Endothelial cell of umbilical vein (primary cell): ENCODE measurements around the gene FAM83F. TPM values are rescaled to one million over a fixed set of nuclear protein-coding genes. Genes with fewer than 3 reads are reported as not detected.

Experiments
- BruUV-seq: library from RNA; stranded (reverse); fragments of 400-500 nt; replicated peaks from 2 replicates; lab custom pipeline; 2021; lab: Mats Ljungman, UMichigan
- CTCF ChIA-PET: fragments of 300-600, 350-600 bp; sonication (Branson Sonifier 250); formaldehyde crosslinking; loops from one replicate; lab custom pipeline; 2021; ENCODE audit warnings: antibody characterized with exemption, inconsistent platforms; lab: Charles Lee
- POLR2A ChIA-PET: fragments of 300-600, 350-600 bp; sonication (Branson Sonifier 250); formaldehyde crosslinking; loops from one replicate; lab custom pipeline; 2021; ENCODE audit warnings: antibody characterized with exemption, inconsistent platforms; lab: Charles Lee
- DNase-seq: peaks from one replicate; pipeline ENCODE4 v3.0.0-alpha.2; 2011; ENCODE audit warnings: low read depth, low spot score
- FAIRE-seq: peaks from 2 replicates; lab custom pipeline; 2011; peaks lifted over from hg19 to GRCh38; lab: Jason Lieb, UNC
- H2AFZ ChIP-seq: 2 replicates; pipeline ENCODE4 v1.6.0; 2012; ENCODE audit warnings: low read depth, low read length, control low read depth, inconsistent platforms
- H3K27ac ChIP-seq: 2 replicates; pipeline ENCODE4 v1.5.1; 2011; ENCODE audit warnings: low read depth, mild to moderate bottlenecking, control low read depth, low read length, moderate library complexity; ENCODE audit not compliant: insufficient read depth
- H3K27me3 ChIP-seq, 2 experiments: 2 replicates each; pipeline versions ENCODE4 v1.6.0 to v1.6.1; 2011; ENCODE audit warnings: low read length in 2 of 2, mixed read lengths in 1 of 2; ENCODE audit not compliant: control insufficient read depth in 2 of 2, insufficient read depth in 2 of 2
- H3K36me3 ChIP-seq, 2 experiments: 2 replicates in 1 of 2; 3 replicates in 1 of 2; pipeline ENCODE4 v1.5.1; 2011; ENCODE audit warnings: low read length in 2 of 2, mild to moderate bottlenecking in 1 of 2, moderate library complexity in 1 of 2; ENCODE audit not compliant: control insufficient read depth in 2 of 2, insufficient read depth in 2 of 2; ENCODE audit errors: extremely low read depth in 1 of 2
- H3K4me1 ChIP-seq: 3 replicates; pipeline ENCODE4 v1.5.1; 2011; ENCODE audit warnings: mild to moderate bottlenecking, low read length; ENCODE audit not compliant: control insufficient read depth, insufficient read depth; ENCODE audit errors: extremely low read depth
- H3K4me2 ChIP-seq: 2 replicates; pipeline ENCODE4 v1.6.1; 2011; ENCODE audit warnings: low read length, control low read depth, mixed read lengths; ENCODE audit not compliant: insufficient read depth
- H3K4me3 ChIP-seq, 3 experiments: fragments of 200-600 bp in 1 of 3; sonication (generic), shearing (Covaris generic) in 1 of 3; replicated peaks in 1 of 3; 2 replicates each; pipeline ENCODE4 v1.5.1; 2011 to 2016; ENCODE audit warnings: control low read depth in 3 of 3, low read length in 3 of 3, mild to moderate bottlenecking in 2 of 3, inconsistent platforms in 1 of 3, low read depth in 1 of 3, moderate library complexity in 1 of 3; ENCODE audit not compliant: insufficient read depth in 1 of 3
- H3K79me2 ChIP-seq: 2 replicates; pipeline ENCODE4 v1.6.0; 2012; ENCODE audit warnings: low read length, inconsistent platforms; ENCODE audit not compliant: control insufficient read depth, insufficient read depth
- H3K9ac ChIP-seq: replicated peaks from 2 replicates; pipeline ENCODE3; 2011; ENCODE audit warnings: low read length, control low read depth; ENCODE audit not compliant: insufficient read depth; ENCODE audit errors: extremely low read depth
- H3K9me1 ChIP-seq: replicated peaks from 3 replicates; pipeline ENCODE4 v1.6.0; 2011; ENCODE audit warnings: mild to moderate bottlenecking, low read length; ENCODE audit not compliant: control insufficient read depth, insufficient read depth; ENCODE audit errors: extremely low read depth
- H3K9me3 ChIP-seq: replicated peaks from 2 replicates; pipeline ENCODE4 v1.5.1; 2012; ENCODE audit warnings: low read length, inconsistent platforms; ENCODE audit not compliant: control insufficient read depth, insufficient read depth
- H4K20me1 ChIP-seq: replicated peaks from 2 replicates; pipeline ENCODE3; 2011; ENCODE audit warnings: mild to moderate bottlenecking, low read length; ENCODE audit not compliant: control insufficient read depth, insufficient read depth; ENCODE audit errors: extremely low read depth
- EZH2 ChIP-seq: IDR thresholded peaks from 2 replicates; pipeline ENCODE4 v1.6.1; 2012; ENCODE audit warnings: borderline replicate concordance, low read depth, mild to moderate bottlenecking, moderate library complexity, low read length, inconsistent platforms; ENCODE audit not compliant: severe bottlenecking
- FOS ChIP-seq: IDR thresholded peaks from 2 replicates; pipeline ENCODE4 v1.6.1; 2011; ENCODE audit warnings: mild to moderate bottlenecking, low read length, moderate library complexity, borderline replicate concordance; ENCODE audit not compliant: insufficient read depth
- GATA2 ChIP-seq: IDR thresholded peaks from 2 replicates; pipeline ENCODE4 v1.7.0; 2011; ENCODE audit warnings: low read depth, mild to moderate bottlenecking, moderate library complexity, mixed read lengths, low read length; ENCODE audit not compliant: insufficient read length, insufficient read depth
- JUN ChIP-seq: IDR thresholded peaks from 2 replicates; pipeline ENCODE4 v1.6.1; 2011; ENCODE audit warnings: borderline replicate concordance, low read depth; ENCODE audit not compliant: insufficient read length, insufficient read depth
- MYC ChIP-seq: IDR thresholded peaks from one replicate; pipeline ENCODE4 v1.6.1; 2011; ENCODE audit warnings: mild to moderate bottlenecking, low read depth, low read length
- POLR2A ChIP-seq: IDR thresholded peaks from 2 replicates; pipeline ENCODE4 v1.6.1; 2012; ENCODE audit warnings: low read depth, mild to moderate bottlenecking, control low read depth, low read length
- POLR2AphosphoS5 ChIP-seq: IDR thresholded peaks from 2 replicates; pipeline ENCODE4 v1.6.1; 2012; ENCODE audit warnings: low read depth, mild to moderate bottlenecking, control low read depth, low read length, moderate library complexity; ENCODE audit not compliant: insufficient read depth
- dilution Hi-C: fragments of 300-500 bp; cut with MboI; formaldehyde crosslinking; loops from one replicate; pipeline ENCODE4 v1.15.0; 2019; ENCODE audit warnings: low sequenced_read_pairs; ENCODE audit not compliant: extremely low pct_ligation_motif_present
- intact Hi-C: fragments of 100-400 bp; cut with micrococcal nuclease; formaldehyde crosslinking; loops from one replicate; pipeline ENCODE4 v1.10.0; 2022
- polyA plus RNA-seq, 4 experiments: library from polyadenylated mRNA; depleted of rRNA in 3 of 4; stranded (reverse) in 3 of 4; unstranded in 1 of 4; fragments of >200 nt; gene quantifications; 2 replicates each; pipeline versions ENCODE4 v1.2.1 to v1.2.3, GENCODE V29; 2011 to 2012; ENCODE audit warnings: missing spikeins in 1 of 4
- total RNA-seq: library from RNA; stranded (reverse); gene quantifications from 2 replicates; pipeline ENCODE4 v1.2.3, GENCODE V29; 2021
- TF ChIP-seq, protein P1 (sequence below), 2 donors: IDR thresholded peaks; 1 replicate in 1 of 2; 2 replicates in 1 of 2; pipeline ENCODE4 v1.5.1; 2011; ENCODE audit warnings: low read length in 2 of 2, mild to moderate bottlenecking in 2 of 2, moderate library complexity in 2 of 2, control low read depth in 1 of 2, inconsistent platforms in 1 of 2, low read depth in 1 of 2; ENCODE audit not compliant: insufficient read depth in 1 of 2; ENCODE audit errors: extremely low read depth in 1 of 2
- TF ChIP-seq, protein P2 (sequence below): IDR thresholded peaks from 2 replicates; pipeline ENCODE4 v1.6.1; 2011; ENCODE audit not compliant: insufficient read depth, insufficient read length

Gene FAM83F
- total and polyA plus RNA-seq, 2 donors (not counting 3 experiments of a cell fraction or from before 2014, with no cell fraction given) = not detected

DNA sequence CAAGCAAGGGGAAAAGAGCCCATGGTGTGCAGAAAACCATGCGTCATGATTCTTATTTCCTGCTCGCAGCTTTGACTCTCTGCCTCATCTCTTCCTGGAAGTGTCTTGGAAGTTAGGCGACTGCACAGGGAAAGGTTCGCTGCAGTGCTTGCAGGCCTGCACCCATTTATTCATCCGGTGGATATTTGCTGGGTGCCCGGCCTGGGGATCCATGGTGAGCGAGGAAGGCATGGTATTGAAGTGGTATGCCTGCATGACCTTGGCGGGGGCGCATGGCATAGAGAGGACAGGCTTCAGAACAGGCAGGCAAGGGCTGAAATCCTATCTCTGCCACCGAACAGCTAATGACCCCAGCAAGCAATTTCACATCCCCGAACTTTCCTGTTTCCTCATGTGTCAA, 40.6 kb downstream of the FAM83F start:
- peaks cover under 1% of the 10 kb centered on the region for H3K4me1 ChIP-seq
- H3K79me2 ChIP-seq = no peaks in the 10 kb centered on the region
- ChIA-PET CTCF (interaction anchor here (1.0 to 6.3 kb wide), 10 partner anchors 10 to 541 kb away, joined by 3 to 69 read pairs (median 10); partner anchors contain the start of gene RPS19BP1), POLR2A (no interaction called here)
- H3K9me1 ChIP-seq = no peaks in the 10 kb centered on the region
- H3K36me3 ChIP-seq = no peaks in the 10 kb centered on the region
- H3K4me3 ChIP-seq = no peak overlapping the region
- H4K20me1 ChIP-seq = no peaks in the 10 kb centered on the region
- no peak overlapping the region for H3K9ac ChIP-seq
- no peak overlapping the region for H2AFZ ChIP-seq
- no peak for DNase-seq
- BruUV-seq = no TSS peak
- no peak overlapping the region for H3K27ac ChIP-seq
- intact Hi-C loops = no loop called here
- dilution Hi-C loops = no loop called here
- no peak overlapping the region for H3K4me2 ChIP-seq
- peaks cover 3 to 24% of the 10 kb centered on the region in 2 experiments for H3K27me3 ChIP-seq
- H3K9me3 ChIP-seq = no peaks in the 10 kb centered on the region
- no peak for TF ChIP-seq JUN
- TF ChIP-seq, protein P1, sequence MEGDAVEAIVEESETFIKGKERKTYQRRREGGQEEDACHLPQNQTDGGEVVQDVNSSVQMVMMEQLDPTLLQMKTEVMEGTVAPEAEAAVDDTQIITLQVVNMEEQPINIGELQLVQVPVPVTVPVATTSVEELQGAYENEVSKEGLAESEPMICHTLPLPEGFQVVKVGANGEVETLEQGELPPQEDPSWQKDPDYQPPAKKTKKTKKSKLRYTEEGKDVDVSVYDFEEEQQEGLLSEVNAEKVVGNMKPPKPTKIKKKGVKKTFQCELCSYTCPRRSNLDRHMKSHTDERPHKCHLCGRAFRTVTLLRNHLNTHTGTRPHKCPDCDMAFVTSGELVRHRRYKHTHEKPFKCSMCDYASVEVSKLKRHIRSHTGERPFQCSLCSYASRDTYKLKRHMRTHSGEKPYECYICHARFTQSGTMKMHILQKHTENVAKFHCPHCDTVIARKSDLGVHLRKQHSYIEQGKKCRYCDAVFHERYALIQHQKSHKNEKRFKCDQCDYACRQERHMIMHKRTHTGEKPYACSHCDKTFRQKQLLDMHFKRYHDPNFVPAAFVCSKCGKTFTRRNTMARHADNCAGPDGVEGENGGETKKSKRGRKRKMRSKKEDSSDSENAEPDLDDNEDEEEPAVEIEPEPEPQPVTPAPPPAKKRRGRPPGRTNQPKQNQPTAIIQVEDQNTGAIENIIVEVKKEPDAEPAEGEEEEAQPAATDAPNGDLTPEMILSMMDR (IDR thresholded peaks at IDR 0.05; ENCODE audit: extremely low read depth in 1 of 2, insufficient read depth in 1 of 2, low read depth in 1 of 2, low read length in 2 of 2) = no peak
- TF ChIP-seq, protein P2, sequence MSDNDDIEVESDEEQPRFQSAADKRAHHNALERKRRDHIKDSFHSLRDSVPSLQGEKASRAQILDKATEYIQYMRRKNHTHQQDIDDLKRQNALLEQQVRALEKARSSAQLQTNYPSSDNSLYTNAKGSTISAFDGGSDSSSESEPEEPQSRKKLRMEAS = no peak
- no peak for FAIRE-seq

DNA sequence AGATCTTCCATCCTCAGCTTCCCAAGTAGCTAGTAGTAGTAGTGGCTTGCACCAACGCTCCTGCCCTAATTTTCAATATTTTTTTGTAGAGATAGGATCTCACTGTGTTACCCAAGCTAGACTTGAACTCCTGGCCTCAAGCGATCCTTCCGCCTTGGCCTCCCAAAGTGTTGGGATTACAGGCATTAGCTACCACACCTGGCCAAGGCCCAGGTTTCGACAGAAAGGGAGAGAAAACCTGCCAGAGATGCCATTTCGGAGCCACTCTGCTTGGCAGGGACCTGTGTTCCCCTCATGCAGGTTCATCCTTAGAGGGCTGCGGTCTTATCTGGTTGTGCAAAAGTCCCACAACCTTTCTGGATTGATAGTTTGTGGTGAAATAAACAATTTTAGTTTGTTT, 41.4 kb downstream of the FAM83F start:
- H3K27me3 ChIP-seq = peaks cover 3 to 24% of the 10 kb centered on the region in 2 experiments
- intact Hi-C loops = loop anchor here (1.0 kb wide), 3 partner anchors 413 to 502 kb away; no protein-coding TSS in a partner anchor
- dilution Hi-C loops = no loop called here

More for the DNA sequence above, 41.4 kb downstream of the FAM83F start:
- Histone ChIP-seq H3K4me3 (no peak overlapping the region), H2AFZ (no peak overlapping the region), H3K9me3 (no peaks in the 10 kb centered on the region), H3K9ac (no peak overlapping the region), H3K36me3 (no peaks in the 10 kb centered on the region), H3K9me1 (no peaks in the 10 kb centered on the region), H3K4me1 (peaks cover 6% of the 10 kb centered on the region), H3K4me2 (no peak overlapping the region), H3K27ac (no peak overlapping the region), H4K20me1 (no peaks in the 10 kb centered on the region), H3K79me2 (no peaks in the 10 kb centered on the region)
- ChIA-PET POLR2A (interaction anchor here (0.6 kb wide), 2 partner anchors 141 to 451 kb away, joined by 4 read pairs; partner anchors contain the start of gene TNRC6B), CTCF (interaction anchor here (0.6 to 6.3 kb wide), 25 partner anchors 10 to 692 kb away, joined by 3 to 69 read pairs (median 5); partner anchors contain the start of genes ADSL and RPS19BP1)
- no TSS peak for BruUV-seq
- TF ChIP-seq FOS (no peak), GATA2 (no peak), POLR2AphosphoS5 (no peak), MYC (no peak), EZH2 (no peak), POLR2A (no peak), JUN (no peak)
- TF ChIP-seq, protein P1 (IDR thresholded peaks at IDR 0.05; ENCODE audit: extremely low read depth in 1 of 2, insufficient read depth in 1 of 2, low read depth in 1 of 2, low read length in 2 of 2) = no peak
- TF ChIP-seq, protein P2 = no peak
- FAIRE-seq = no peak
- DNase-seq = no peak
